HuH-7 (cell line): Measurements from ENCODE around the gene TMEM138.

Experiments used
- DNase-seq: peaks from one replicate; pipeline ENCODE4 v3.0.0; 2011; ENCODE audit warnings: low spot score

TMEM138 gene

DNA sequence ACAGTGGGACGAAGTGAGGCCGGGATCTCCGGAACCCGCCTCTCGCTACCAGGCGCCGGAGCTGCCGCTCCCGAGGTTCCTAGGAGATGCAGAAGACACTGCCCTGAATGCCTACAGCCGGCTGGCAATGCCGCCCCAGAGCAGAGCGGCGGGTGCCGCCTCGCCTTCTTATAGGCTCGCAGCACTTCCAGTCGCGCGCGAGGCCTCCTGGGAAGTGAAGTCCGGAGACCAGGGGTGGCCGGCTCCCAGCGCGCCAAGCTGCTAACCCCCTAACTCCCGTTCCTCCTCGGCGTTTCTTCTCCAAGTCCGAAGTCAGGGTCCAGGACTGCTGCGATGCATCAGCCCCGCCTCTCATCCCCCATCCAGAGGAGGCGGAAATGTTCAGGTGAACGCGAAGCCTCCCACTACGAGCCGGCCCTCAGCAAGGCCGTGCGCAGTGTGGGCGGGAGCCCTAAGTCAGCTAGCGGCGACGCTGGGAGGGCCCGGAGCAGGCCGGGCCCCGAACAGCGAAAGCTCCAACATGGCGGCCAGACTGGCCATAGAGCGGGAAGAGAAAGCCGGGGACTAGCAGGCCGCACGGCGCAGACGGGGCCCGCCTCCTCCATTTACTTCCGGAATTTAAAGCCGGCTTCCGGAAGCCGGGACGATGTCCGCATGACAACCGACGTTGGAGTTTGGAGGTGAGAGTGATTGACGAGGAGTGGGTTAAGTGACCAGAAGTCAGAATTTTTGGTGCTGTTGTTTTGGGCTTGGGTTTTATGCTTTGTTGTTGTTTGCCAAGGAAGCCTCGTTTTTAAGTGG, at the start of gene TMEM138, which contains the start of gene CYB561A3:
TMEM138 (plus strand) TSS at position 634 of the 801 bp plus-strand sequence. CDS start 2,017 bp downstream, outside the sequence.
CYB561A3 (minus strand) TSS at position 142 of the 801 bp plus-strand sequence. CDS start 5,169 bp downstream, outside the sequence.
- DNase-seq, result peak; percentile 97

DNA sequence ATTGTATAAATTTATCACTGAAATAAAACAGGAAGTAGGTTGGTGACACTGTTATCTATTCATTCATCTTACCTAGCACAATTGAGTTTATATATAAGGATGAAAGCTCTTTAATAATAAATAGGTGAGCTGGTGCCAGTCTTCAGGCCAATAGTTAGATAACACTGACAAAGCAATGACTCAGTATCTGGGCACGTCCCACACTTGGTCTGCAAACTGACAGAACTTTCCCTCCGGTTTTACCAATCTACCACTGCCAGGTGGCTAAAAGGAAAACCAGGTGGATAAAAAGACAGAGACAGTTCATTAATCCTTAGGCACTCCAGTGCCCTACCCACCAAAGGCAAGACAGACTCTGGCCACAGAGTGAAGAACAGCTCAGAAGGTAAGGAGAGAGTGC, 46.9 kb upstream of the TMEM138 start:
- DNase-seq, result no peak

DNA sequence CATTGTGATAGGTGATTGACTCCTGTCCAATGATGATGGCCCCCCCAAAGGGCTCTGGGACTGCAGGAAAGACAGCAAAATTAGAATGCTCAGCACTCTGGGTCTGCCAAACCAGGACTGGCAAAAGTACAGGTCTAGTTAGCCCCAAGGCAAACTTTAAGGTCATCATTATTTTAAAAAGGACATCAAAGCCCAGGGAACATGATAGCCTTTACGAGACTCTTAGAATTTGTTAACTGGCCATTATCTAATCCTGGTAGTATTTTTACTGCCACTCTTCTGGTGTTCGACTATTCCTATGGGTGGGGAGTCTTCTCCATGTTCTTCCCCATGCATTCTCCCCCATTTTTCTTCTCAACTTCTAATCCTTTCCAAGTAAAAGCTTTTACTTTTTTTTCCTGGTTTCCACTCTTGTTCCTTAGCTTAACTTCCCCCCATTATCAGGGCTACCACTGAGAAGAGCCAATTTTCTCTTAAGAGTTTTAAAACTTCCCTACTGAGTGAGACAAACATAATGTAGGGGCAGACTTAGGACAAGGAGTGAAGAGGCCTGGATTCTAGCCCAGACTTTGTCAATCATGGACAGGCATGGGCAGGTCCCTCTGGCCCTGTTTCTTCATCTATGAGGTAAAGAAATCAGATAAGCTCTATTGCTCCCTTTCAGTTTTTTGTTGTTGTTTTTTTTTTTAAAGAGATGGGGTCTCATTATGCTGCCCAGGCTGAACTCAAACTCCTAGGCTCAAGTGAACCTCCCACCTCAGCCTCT, 36.3 kb upstream of the TMEM138 start:
- no peak for DNase-seq

DNA sequence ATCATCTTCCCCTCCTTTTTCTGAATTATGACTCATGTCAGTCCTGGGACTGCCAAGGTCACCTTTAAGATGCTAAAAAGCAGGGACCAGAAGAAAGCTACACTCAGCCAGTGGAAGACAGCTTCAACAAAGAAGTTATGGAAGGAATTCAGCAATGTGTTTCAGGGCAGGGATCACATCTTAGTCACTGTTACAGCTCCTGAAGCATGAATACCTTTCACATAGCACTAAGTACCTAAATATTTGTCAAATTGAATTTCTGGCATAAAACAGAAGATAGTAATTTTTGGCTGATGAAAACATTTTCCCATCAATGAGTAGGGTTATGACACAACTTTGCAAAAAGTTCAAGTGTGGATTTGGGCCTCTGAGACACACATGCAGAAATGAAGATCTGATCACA, 34.5 kb upstream of the TMEM138 start:
- no peak for DNase-seq

DNA sequence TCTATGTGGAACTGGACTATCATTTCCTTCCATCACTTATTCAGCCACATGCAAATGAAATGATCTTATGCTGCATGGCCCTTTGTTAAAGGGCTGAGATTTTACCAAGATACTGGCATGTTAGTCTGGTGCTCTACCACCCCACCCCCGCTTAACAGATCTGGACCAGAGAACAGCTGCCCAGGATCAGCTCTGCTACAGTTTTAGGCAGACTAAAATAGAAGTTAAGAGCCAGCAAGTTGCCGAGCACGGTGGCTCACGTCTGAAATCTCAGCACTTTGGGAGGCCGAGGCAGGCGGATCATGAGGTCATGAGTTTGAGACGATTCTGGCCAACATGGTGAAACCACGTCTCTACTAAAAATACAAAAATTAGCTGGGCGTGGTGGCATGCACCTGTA, 33.8 kb upstream of the TMEM138 start:
- no peak for DNase-seq

DNA sequence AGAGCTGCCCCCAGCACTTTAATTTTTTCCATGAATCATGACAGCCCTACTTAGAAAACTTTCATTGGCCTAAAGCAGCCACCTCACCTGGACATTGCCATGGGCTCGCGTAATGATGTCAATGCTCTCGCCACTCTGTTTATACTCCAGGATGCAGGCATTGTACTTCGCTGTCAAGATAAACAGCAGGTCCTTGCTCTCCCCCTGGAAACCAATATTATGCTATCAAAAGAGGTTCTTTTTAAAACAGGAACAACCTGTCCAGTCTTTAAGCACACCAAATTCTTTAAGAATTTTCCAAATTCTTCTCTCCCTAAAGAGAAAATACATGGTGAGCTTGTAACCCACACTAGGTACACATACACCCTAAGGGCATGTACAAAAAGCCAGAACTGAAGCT, 32.3 kb upstream of the TMEM138 start:
- no peak for DNase-seq

DNA sequence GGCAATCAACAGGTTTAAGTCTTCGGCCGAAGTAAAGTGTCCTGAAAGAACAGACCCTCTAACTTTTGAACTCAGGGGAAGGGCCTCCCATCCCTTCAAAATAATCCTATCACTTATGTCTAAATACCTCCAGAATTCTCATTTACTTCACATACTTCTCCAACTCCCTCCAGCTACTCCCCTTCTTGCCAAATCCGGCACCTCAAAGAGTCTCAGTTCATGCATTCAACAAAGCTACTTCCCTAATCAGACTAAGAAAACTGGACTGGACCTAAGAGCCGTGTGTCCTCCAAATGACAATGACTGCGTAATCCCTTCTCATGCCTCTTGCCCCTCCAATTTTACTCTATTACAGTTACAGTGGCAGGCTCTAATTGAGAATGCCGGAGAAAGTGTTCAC, 30.5 kb upstream of the TMEM138 start:
- no peak for DNase-seq

DNA sequence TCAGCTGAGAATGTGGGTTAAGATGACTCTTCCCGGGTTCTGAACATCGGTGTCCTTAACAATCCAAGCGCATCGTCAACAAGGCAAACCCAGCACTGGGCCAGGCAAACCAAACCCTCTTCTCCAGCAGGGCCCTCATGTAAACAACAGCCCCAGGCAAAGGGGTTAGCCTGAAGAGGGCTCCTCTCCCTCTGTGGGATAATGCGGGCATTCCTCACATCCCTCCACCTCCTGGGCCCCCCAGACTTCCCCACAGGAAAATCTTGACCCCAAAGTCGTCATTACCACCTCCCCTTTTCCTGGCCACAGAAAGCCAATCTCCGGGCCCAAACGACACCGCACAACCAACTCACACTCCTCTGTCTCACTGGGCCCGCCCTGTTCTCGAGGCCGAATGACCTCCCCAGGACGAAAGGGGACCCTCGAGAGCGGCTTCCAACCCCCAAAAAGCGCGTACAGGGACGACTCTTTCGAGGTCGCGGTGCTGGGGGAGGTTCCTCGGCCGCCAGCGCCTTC, 29.8 kb upstream of the TMEM138 start:
- DNase-seq, result peak; percentile 73

DNA sequence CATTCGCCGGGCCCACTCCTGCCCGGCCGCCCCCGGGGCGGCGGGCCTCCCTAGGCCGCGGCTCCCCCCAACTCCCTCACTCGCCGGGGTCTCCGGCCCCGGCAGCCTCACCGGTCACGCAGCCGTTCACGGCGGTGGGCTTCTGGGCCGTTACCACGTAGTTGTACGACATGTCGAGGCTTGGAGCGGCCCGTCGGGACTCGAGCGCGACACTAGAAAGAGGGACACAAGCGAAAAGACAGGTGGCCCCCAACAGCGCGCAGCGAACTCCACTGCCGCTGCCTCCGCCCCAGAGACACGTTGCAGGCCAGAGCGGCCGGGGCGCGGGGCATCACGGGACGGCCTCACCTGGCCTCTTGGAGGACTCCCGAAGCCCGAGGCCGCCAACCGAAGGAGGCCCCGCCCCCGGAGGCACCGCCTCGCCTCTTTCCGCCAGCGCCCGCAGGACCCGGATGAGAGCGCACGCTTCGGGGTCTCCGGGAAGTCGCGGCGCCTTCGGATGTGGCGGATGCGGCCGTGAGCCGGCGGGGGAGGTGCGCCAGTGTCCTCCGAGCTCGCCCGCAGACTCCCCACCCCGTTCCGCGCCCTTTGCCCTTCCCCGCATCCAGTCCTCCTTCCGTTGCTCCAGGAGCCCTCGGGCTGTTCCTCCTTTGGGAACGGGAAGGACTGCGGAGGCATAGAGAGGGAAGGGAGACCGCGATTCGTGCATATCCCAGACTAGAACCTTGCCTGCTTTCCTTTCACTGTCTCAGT, 29.2 kb upstream of the TMEM138 start, which contains the start of the genes DDB1 and TKFC:
DDB1 (minus strand) TSS at position 309 of the 753 bp plus-strand sequence; CDS start at position 172, 137 bp downstream.
TKFC (plus strand) TSS at position 432 of the 753 bp plus-strand sequence. CDS start 1,501 bp downstream, outside the sequence.
- DNase-seq, result peak; percentile 99

DNA sequence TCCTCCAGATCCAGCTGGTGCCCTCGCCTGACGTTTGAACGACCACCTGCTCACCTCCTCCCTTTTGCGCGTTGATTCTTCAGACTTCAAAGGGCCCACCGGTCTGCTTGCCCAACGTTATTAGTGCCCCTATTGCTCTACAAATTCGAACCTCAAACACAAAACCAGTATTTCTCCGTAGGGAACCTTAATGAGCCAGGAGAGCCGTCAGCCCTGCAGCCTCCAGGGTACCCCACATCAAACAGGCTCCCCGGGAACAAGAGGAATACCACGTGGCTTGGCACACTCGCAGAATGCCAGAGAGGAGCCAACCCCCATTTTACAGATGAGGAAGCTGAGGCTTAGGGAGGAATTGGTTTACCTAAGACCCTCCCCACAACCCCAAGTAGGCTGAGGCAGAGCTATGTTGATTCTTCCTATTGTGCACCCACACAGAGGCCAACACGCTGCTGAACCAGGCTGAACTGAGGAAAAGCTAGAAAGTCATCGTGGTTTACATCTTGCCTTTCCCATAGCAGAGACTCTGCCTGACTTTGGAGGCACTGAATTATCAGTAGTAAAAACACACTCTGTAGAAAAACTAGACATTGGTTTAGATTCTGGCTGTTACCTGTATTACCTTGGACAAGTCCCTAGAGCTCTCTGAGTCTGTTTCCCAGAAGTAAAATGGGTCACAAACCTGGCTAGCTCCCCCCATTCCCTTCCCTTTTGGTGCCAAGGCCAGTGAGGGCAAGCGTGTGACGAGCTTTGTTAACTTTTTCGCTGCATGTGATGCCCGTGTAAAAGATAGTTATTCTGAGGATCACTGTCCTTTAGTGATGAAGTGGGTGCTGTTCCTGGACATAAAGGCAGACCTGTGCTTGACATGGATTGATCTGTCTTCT, 28.4 kb upstream of the TMEM138 start:
- DNase-seq, result no peak

DNA sequence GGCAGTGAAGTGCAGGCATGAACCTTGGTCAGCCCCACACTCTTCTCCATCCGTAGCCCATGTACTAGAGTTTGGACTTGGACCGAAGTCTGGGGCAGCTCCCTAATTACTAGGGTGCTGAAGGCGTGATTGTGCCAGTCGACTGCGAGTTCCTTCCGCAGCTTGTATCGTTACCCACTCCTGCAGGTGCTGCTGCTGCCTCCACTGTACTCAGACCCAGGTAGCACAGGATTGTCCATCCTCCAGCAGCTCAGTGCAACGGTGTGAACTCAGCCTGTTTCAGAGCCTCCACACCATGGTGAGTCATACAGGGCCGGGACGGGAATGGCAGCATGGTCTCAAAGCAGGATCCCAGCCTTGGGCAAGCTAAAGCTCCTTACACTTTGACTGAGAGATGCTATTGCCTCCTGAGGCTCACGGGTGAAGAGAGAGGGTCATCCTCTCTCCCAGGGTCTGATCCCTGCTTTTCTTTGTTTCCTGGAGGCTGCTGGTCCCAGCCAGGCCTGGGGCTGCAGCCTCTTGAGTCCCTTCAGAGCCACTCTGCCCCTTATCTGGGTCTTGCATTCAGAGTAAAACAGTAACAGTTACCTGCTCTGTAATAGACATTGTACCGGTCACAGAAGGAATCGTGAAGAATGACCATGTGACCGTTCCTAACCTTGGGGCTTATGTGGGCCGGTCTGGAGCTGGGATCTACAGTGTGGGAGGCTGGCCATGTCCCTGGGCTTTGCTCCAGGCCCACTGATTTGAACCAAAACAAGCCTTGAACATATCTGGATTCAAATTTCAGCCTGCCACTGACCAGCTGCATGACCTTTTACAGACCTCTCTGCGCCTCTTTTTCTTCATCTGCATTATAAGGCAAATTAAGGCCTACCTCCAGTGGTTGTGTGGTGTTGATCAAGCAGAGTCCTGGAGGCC, 27.5 kb upstream of the TMEM138 start:
- DNase-seq, result no peak

DNA sequence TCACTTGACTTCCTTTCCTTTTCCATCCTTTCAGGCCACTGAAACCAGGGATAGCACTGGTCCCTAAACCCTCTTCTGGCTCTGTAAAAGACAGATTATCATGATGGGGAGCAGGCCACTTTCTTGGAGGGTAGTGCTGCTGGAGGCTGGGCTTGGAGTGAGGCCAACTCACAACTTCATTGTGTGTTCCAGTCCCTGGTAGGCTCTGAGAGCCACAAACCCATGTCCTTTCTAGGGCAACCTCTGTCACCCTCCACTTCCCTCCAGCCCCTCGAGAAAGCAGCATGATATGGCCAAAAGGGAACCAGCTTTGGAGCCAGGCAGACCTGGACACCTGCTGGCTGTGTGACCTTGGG, 26.8 kb upstream of the TMEM138 start:
- no peak for DNase-seq

DNA sequence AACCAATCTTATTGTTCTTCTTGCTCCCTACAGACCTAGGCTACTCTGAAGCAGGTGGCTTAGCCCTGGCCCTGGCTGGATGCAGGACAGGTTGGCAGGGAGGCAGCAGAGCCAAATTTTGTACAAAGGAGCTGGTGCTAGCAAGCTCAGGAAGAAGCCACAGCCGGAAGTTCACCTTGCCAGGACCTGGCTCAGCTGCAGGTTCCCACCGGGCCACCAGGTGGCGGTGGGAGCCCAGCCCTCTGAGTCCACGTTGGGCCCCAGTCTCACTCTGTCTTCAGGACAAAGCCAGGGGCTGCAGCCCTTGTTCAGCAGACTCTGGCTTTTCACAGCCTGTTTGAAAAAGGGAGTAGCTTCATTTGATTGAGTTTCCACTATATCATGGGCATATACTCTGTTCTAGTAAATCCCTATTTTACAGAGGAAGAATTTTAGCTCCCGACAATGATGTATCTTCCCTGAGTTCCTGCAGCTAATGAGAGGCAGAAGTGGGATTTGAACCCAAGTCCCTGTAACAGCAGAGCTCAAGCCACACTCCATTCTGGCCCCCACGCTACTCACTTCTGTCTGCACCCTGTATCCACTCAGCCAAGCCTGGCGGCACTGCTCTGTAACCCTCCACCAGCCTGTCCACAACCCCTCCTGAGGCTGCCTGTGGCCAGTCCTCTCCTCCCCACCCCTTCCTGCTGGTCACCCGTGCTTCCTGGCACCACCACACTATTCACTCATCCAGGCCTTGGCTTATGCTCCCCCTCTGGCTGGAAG, 25.8 kb upstream of the TMEM138 start:
- DNase-seq, result peak; percentile 99

DNA sequence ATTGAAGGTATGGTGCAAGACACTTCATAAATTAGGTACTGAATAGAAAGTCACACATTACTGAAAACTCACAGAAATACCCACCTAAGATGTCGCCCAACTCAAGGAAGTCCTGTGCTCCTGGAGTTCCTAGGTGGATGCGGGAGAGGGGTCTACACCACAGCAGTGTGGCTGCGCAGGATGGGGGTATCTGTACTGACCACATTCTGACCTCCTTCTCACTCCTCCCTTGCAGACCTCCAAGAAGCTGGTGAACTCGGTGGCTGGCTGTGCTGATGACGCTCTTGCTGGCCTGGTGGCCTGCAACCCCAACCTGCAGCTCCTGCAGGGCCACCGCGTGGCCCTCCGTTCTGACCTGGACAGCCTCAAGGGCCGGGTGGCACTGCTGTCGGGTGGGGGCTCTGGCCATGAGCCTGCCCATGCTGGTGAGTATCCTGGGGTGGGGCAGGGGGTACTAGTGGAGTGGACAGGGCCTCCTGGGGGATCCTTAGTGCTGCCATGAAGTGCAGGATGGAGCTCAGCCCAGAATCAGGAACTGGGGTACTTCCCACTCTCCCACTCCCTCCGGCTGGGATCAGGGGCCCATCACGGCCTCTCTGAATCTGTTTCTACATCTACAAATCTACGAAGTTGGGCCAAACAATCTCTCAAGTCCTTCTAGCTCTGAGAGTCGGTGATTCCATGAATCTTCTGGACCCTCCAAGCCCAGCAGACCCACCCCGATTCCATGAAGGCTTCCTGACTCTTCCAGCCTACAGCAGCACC, 24.3 kb upstream of the TMEM138 start:
- DNase-seq, result no peak

DNA sequence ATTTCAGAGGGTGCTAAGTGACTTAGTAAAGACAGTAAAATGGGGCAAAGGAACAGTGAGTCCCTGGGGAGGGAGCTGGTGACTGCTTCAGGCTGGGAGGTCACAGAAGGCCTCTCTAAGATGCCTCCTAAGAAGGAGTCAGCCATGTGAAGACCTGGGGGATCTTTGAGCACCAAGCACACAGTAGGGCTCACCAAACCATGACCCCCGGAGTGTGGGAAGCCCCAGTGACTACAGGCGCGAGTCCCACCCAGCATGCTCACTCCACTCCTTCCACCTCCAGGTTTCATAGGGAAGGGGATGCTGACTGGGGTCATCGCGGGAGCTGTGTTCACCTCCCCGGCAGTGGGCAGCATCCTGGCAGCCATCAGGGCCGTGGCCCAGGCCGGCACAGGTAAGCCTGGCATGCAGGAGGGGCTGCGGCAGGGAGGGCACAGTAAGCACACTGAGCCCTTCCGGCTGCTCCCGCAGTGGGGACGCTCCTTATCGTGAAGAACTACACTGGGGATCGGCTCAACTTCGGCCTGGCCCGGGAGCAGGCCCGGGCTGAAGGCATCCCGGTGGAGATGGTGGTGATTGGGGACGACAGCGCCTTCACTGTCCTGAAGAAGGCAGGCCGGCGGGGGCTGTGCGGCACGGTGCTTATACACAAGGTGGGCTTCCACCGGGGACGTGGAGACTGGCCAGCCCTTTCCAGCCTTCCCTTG, 23.2 kb upstream of the TMEM138 start:
- DNase-seq, result no peak

DNA sequence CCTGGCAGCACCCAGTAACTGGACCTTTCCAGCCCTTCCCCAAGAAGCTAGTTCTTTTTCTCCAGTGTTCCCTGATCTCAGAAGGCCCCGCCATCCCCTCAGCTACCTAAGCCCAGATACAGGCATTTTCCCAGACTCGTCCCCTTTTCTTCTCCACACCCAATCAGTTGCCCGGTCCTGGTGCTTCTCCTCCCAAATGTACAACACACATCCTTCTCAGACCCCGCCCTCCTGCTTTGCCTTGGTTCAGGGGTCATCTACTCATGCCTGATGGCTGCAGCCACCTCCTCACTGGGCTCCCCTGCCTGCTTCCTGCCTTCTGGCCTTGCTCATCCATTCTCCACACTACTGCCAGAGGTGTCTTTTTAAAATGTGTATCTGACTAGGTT, 22.7 kb upstream of the TMEM138 start:
- no peak for DNase-seq

DNA sequence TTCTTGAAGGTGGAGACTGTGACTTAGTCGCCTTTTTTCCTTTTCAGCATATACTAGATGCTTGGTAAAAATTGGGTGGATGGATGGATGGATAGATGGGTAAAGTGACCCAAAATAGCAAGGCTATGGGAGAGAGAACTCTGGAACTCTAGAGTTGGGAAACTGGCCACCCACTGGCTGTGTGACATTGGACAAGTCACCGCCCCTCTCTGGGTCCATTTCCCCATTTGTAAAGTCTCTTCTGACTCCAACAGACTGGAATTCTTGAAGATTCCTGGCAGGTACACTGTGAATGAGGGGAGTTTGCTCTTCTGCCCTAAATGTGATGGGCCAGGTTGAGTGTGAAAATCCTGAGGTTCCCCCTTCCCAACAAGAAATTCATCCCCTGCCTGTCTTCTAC, 21.2 kb upstream of the TMEM138 start:
- DNase-seq, result no peak

DNA sequence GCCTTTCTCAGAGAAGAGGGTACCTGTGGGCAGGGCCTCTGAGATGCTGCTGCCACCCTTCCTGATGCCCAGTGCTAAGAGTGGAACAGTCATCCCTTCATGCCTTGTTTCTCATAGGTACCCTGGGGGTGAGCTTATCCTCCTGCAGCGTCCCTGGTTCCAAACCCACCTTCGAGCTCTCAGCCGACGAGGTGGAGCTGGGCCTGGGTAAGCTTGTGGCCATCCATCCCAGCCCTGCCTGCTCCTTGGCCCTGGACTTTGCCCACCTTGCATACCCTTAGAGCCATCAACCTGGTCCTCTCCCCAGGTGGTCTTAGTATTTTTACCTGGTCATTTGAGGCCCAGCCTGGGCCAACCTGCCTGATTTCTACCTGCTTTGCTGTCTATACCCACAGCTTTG, 20.5 kb upstream of the TMEM138 start:
- no peak for DNase-seq
